Lower leg skin (tissue), 4 donors: ENCODE measurements around the gene MBD3. TPM values are rescaled to one million over a fixed set of nuclear protein-coding genes. Genes with fewer than 3 reads are reported as not detected.

ENCODE experiments used
- DNase-seq, 2 donors: peaks; one replicate each; pipeline ENCODE4 v3.0.0-alpha.2; 2019; ENCODE audit warnings: low spot score in 2 of 2
- H3K4me3 ChIP-seq: fragments of 200-600 bp; sonication (generic); 2 replicates; pipeline ENCODE4 v1.5.1; 2017; ENCODE audit warnings: mild to moderate bottlenecking, low read depth; ENCODE audit not compliant: poor library complexity, severe bottlenecking
- POLR2A ChIP-seq, 2 donors: fragments of 450-650 bp; IDR thresholded peaks; one replicate each; pipeline ENCODE4 v1.6.1; 2016 to 2017; ENCODE audit warnings: antibody characterized with exemption in 2 of 2, mild to moderate bottlenecking in 1 of 2, moderate library complexity in 1 of 2
- WGBS, 2 donors: methylation state at CpG; one replicate each; pipeline ENCODE4 v1.1.5; 2018; 5-methylcytosine and 5-hydroxymethylcytosine counted together
- intact Hi-C: fragments of 100-400 bp; cut with DNase I; formaldehyde crosslinking; loops from one replicate; pipeline ENCODE4 v1.15.0; 2023; ENCODE audit warnings: low total_unique reads
- total RNA-seq, 4 donors: library from RNA; depleted of rRNA; stranded (reverse); fragments of >200 nt; gene quantifications; one replicate each; pipeline ENCODE4 v1.1.0, GENCODE V29; 2016
- TF ChIP-seq, protein P1 (sequence below), 3 donors: fragments of 450-650 bp; IDR thresholded peaks; one replicate each; pipeline ENCODE4 v1.5.1; 2016; ENCODE audit warnings: antibody characterized with exemption in 3 of 3, mild to moderate bottlenecking in 3 of 3, moderate library complexity in 2 of 3

MBD3 gene
- total RNA-seq, 4 donors from 2014 or later = 51.7 to 85.7 (median 79.3) TPM

DNA sequence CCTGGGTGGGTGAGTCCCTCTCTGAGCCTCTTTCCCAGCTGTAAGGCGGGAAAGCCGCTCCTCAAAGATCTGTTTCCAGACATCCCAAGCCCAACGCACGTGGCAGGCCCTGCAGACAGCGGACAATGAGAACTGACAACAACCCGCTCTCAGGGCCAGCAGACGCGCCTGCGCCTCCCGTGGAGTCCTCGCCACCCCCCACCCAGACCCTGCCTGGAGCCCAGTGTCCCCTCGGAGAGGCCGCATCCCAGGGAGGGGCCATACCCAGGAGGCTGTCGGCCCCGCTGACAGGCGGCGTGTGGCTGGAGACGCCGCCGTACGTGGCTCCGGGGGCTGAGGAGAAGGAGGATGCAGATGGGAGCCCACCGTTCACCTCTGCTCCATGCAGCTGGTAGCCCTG is 28.9 kb upstream of the MBD3 start:
- 96 to 97% methylated on average over 22 to 23 of the region's 23 CpGs for WGBS, 2 donors
- no peak for TF ChIP-seq POLR2A (IDR thresholded peaks at IDR 0.05)
- TF ChIP-seq, protein P1, sequence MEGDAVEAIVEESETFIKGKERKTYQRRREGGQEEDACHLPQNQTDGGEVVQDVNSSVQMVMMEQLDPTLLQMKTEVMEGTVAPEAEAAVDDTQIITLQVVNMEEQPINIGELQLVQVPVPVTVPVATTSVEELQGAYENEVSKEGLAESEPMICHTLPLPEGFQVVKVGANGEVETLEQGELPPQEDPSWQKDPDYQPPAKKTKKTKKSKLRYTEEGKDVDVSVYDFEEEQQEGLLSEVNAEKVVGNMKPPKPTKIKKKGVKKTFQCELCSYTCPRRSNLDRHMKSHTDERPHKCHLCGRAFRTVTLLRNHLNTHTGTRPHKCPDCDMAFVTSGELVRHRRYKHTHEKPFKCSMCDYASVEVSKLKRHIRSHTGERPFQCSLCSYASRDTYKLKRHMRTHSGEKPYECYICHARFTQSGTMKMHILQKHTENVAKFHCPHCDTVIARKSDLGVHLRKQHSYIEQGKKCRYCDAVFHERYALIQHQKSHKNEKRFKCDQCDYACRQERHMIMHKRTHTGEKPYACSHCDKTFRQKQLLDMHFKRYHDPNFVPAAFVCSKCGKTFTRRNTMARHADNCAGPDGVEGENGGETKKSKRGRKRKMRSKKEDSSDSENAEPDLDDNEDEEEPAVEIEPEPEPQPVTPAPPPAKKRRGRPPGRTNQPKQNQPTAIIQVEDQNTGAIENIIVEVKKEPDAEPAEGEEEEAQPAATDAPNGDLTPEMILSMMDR (IDR thresholded peaks at IDR 0.05) = no peak
- intact Hi-C loops = no loop called here
- no peak overlapping the region for H3K4me3 ChIP-seq
- no peak for DNase-seq

DNA sequence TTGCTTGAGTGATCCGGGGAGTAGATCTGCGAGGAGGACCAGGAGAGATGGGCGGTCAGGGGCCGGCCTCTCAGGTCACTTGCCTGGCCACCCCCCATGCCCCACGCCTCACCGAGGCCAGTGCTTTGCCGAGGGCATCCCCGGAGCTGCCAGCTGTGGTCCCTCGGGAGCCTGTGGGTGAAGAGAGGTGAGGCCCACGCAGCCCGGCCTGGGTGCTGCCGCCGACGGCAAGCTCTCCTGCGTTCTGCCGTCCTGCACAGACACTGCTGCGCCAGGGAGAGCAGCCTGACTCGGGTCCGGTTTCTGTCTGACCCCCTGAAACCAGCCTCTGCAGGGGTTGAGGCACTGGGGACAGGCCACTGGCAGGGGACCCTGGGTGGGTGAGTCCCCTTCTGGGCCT is 28.4 kb upstream of the MBD3 start:
- intact Hi-C loops = no loop called here
- no peak overlapping the region for H3K4me3 ChIP-seq
- WGBS, 2 donors = 89 to 95% methylated on average over 4 to 16 of the region's 19 CpGs
- TF ChIP-seq POLR2A (IDR thresholded peaks at IDR 0.05) = no peak
- TF ChIP-seq, protein P1 (IDR thresholded peaks at IDR 0.05) = no peak
- no peak for DNase-seq

DNA sequence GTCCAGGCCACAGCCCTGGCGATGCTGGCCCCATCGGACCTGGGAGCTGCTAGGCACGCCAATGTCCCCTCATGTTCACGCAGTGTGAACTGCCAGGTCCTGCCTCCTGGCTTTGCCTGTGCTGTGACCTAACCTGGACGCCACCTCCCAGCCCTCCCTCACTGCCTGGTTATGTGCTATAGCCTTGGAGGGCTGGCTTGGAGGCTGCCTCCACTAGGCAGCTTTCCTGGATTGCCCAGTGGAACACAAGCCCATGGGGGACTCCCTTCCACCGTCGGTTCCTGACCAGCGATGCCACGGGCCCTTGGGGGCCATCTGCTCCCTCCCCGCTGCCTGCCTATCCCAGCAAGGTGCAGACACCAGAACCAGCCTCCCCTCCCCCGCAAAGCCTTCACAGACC is 27.8 kb upstream of the MBD3 start:
- WGBS, 2 donors = 90 to 91% methylated on average over 10 to 11 of the region's 11 CpGs
- no peak for DNase-seq
- TF ChIP-seq, protein P1 (IDR thresholded peaks at IDR 0.05) = no peak
- no peak overlapping the region for H3K4me3 ChIP-seq
- intact Hi-C loops = no loop called here

DNA sequence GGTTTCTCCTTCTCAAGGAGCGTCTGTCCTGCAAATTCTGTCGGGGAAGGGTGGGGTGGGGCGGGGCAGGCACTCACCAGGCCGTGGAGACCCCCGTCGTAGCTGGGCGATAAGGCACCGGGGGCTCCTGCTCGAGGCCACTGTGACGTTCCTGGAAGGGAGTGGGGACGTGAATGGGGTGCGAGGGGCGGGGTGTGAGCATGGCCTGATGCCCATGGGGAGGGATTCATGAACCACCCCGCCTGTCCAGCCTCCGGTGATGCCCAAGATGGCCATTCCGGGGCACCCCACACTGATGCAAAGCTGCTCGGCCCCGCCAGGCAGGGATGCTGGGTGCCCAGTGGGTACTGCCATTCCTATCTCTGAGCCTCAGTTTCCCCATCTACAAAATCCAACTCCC is 27.0 kb upstream of the MBD3 start:
- no peak for TF ChIP-seq POLR2A (IDR thresholded peaks at IDR 0.05)
- H3K4me3 ChIP-seq = no peak overlapping the region
- no peak for DNase-seq
- intact Hi-C loops = no loop called here
- WGBS, 2 donors = 86 to 91% methylated on average over 17 to 18 of the region's 18 CpGs

DNA sequence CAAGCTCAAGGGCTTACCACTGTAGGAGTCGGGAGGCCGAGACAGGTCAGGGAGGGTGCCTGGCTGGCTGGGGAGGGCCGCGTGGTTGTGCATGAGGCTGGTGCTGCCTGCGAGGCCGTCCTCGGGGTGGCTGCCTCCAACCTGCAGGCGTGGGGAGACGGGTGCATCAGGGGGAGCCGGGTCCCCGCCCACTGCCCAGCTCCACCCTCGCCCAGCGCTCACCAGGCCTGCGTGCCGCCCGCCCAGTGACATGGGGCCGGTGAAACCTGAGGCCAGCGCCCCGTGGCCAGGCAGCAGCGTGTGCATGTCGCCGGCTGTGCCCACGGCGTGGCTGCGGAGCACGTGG is 26.4 kb upstream of the MBD3 start:
- no peak for TF ChIP-seq POLR2A (IDR thresholded peaks at IDR 0.05)
- TF ChIP-seq, protein P1 (IDR thresholded peaks at IDR 0.05) = no peak
- intact Hi-C loops = no loop called here
- WGBS, 2 donors = 86 to 88% methylated on average over 15 of the region's 26 CpGs
- no peak for DNase-seq
- no peak overlapping the region for H3K4me3 ChIP-seq

DNA sequence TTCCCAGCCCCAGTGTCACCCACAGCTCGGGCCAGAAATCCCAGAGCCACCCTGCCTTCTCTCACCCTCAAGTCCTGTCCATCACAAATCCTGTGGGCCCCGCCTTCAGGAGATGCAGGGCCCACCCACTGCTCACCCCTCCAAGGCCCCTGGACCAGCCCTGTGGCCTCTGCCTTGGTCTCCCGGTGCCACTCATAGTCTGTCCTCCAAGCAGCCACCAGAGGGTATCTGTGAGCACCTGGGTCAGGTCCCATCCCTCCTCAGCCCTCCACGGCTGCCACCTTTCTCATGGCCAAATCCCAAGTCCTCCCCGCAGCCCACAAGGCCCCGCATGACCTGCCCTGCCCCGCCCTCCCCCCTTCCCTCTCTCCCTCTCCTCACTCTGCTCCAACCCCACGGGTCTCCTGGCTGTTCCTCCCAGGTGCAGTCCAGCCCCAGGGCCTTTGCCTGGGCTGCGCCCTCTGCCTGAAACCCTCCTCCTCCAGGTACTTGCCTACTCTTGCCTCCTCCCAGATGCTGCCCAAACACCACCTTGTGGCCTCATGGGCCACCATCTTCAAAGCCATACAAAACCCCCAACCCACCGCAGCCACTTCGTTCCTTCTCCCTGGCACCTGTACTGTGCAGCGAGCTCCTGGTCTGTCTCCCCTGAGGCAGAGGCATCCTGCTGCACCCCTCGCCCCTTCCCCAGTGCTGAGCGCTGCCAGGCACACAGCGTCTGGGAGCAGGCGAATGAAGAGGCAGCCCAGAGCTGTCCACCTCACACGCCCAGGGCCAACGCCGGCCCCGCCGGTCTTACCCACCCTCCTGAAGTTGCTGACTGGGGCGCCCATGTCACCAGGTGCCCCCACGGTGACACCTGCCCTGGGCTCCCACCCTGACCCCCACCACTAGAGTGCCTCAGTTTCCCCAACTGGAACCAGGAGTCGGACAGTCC is 25.8 kb upstream of the MBD3 start:
- WGBS, 2 donors = 81 to 83% methylated on average over 24 of the region's 24 CpGs
- DNase-seq = no peak
- no peak for TF ChIP-seq POLR2A (IDR thresholded peaks at IDR 0.05)
- TF ChIP-seq, protein P1 (IDR thresholded peaks at IDR 0.05) = no peak
- H3K4me3 ChIP-seq = no peak overlapping the region
- intact Hi-C loops = no loop called here
